SK-N-SH (cell line): ENCODE measurements around the gene SESN2.

Source experiments
- CHD2 ChIP-seq: fragments of 150-350 bp; IDR thresholded peaks from 2 replicates; pipeline ENCODE4 v1.6.1; 2018; ENCODE audit warnings: low read length; ENCODE audit not compliant: partially characterized antibody
- EP300 ChIP-seq, 2 experiments: IDR thresholded peaks; 2 replicates each; pipeline versions ENCODE4 v1.4.0 to v1.6.1; 2012; ENCODE audit warnings: borderline replicate concordance in 1 of 2, low read depth in 1 of 2, low read length in 1 of 2
- JUND ChIP-seq: IDR thresholded peaks from 2 replicates; pipeline ENCODE4 v1.4.0; 2012
- TF ChIP-seq, protein P1 (sequence below): fragments of 200-600 bp; sonication (generic); IDR thresholded peaks from 2 replicates; pipeline ENCODE4 v1.6.1; 2017; ENCODE audit warnings: antibody characterized with exemption, mild to moderate bottlenecking, moderate library complexity

DNA sequence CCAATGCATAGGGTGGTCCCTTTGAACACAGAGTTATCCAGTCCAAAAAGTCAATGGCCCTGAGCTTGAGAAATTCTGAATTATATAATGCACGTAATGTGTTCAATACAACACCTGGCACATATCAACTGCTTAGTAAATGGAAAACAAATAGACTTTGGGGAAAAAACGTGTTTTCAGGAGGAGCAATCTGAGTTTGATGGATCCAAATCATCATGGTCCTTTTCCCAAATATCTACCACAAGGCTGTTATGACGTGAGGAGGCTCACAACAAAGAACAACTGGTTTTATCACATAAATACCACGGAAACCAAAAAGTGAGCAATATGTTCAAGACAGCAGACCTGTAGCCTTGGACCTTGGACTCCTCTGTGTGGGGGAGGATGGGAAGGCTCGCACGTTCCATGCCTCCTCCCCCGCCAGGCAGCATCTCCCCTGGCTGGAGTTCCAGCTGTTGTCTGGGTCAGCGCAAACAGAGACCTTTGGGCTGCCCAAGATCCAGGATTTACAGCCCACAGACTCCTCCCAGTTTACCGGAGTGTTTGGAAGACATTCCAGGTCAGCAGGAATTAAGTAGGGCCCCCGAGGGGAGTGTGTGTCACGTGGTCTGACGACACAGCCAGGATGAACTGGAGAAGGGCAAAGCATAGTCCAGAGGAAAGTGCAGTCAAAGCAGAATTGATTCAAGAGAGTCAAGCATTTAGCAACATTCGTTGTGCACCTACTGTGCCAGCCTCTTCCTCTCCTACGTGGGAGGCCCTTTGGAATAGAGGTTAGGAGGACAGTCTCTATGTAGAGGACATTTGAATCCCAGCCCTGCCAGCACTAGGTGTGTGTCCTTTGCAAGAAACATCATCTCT is 37.3 kb downstream of the SESN2 start:
- TF ChIP-seq, protein P1, sequence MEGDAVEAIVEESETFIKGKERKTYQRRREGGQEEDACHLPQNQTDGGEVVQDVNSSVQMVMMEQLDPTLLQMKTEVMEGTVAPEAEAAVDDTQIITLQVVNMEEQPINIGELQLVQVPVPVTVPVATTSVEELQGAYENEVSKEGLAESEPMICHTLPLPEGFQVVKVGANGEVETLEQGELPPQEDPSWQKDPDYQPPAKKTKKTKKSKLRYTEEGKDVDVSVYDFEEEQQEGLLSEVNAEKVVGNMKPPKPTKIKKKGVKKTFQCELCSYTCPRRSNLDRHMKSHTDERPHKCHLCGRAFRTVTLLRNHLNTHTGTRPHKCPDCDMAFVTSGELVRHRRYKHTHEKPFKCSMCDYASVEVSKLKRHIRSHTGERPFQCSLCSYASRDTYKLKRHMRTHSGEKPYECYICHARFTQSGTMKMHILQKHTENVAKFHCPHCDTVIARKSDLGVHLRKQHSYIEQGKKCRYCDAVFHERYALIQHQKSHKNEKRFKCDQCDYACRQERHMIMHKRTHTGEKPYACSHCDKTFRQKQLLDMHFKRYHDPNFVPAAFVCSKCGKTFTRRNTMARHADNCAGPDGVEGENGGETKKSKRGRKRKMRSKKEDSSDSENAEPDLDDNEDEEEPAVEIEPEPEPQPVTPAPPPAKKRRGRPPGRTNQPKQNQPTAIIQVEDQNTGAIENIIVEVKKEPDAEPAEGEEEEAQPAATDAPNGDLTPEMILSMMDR = no peak
- TF ChIP-seq EP300 (IDR thresholded peaks at IDR 0.05; ENCODE audit: borderline replicate concordance in 1 of 2, low read depth in 1 of 2, low read length in 1 of 2) = no peak
- TF ChIP-seq CHD2 = no peak
- no peak for TF ChIP-seq JUND
